ENCODE measurements around the gene PHOSPHO1.

PHOSPHO1 gene

GRCh38 chr17:49242813-49243212 is 12.2 kb upstream of the PHOSPHO1 start:
- DNase-seq = no peak

GRCh38 chr17:49241692-49242397 is 11.3 kb upstream of the PHOSPHO1 start:
- no peak for DNase-seq

GRCh38 chr17:49241040-49241439 is 10.5 kb upstream of the PHOSPHO1 start:
- no peak for DNase-seq

GRCh38 chr17:49240619-49241018 is 10.0 kb upstream of the PHOSPHO1 start:
- DNase-seq = no peak

- DNase-seq = no peak
Observed at GRCh38 chr17:49239963-49240362, 9.4 kb upstream of the PHOSPHO1 start.

- DNase-seq = no peak
Observed at GRCh38 chr17:49235896-49236295, 5.3 kb upstream of the PHOSPHO1 start.

GRCh38 chr17:49234509-49235080 is 4.0 kb upstream of the PHOSPHO1 start:
- DNase-seq = no peak

- no peak for DNase-seq
Observed at GRCh38 chr17:49231563-49231894, 942 bp upstream of the PHOSPHO1 start.

GRCh38 chr17:49229805-49230600 is 584 bp downstream of the PHOSPHO1 start:
- no peak for DNase-seq

- DNase-seq = no peak
Observed at GRCh38 chr17:49229076-49229804, 1.3 kb downstream of the PHOSPHO1 start.

- peak; percentile 57 for DNase-seq
Observed at GRCh38 chr17:49227436-49228261, 2.9 kb downstream of the PHOSPHO1 start.

GRCh38 chr17:49226771-49227435 is 3.7 kb downstream of the PHOSPHO1 start:
- DNase-seq = no peak

- no peak for DNase-seq
Observed at GRCh38 chr17:49225554-49226236, 4.9 kb downstream of the PHOSPHO1 start.

- no peak for DNase-seq
Observed at GRCh38 chr17:49224997-49225337, 5.6 kb downstream of the PHOSPHO1 start.

GRCh38 chr17:49224198-49224996 is 6.2 kb downstream of the PHOSPHO1 start:
- DNase-seq = no peak

GRCh38 chr17:49223517-49224197 is 6.9 kb downstream of the PHOSPHO1 start:
- no peak for DNase-seq

- DNase-seq = no peak
Observed at GRCh38 chr17:49223168-49223516, 7.4 kb downstream of the PHOSPHO1 start.

GRCh38 chr17:49219987-49220386 is 10.6 kb downstream of the PHOSPHO1 start:
- DNase-seq = no peak

GRCh38 chr17:49218941-49219913 is 11.4 kb downstream of the PHOSPHO1 start:
- peak; percentile 29 for DNase-seq
